ENCODE measurements around the gene TRPC1.

Gene TRPC1

GRCh38 chr3:142844339-142844977, 120.6 kb downstream of the TRPC1 start:
- peak; percentile 56 for DNase-seq

DNA sequence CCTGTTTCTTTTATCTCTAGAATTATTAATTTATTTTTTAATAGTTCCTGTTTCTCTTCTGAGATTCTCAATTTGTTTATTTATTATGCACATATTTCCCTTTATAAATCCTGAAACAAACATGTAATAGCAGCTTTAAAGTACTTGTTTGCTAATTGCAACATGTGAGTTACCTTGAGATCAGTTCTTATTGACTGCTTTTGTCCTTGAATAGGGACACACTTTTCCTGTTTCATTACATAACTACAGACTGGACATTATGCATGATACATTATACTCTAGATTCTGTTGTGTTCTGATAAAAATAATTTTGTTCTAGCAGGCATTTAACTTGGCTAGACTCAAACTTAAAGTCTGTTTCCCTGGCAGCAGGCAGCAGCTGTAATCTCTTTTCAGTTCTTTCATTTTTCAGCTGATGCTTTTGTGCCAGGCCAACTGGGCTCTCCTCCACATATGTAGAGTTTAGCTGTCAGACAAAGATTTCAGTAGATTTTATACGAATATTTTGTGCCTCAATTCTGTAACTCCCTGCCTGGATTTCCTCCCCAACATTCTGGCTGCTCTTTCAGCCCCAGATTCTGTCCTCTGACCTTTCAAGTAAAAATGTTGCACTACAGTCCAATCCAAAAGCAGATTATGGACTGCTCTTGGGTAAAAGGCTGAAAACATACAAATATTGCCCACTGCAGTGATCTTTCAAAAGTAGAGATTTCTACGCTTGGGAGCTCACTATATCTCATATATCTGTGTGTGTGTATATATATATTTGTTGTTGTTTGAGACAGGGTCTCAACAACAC, 123.1 kb downstream of the TRPC1 start:
- no peak for DNase-seq

- DNase-seq = no peak
Observed at GRCh38 chr3:142849148-142849547, 125.3 kb downstream of the TRPC1 start.

DNA sequence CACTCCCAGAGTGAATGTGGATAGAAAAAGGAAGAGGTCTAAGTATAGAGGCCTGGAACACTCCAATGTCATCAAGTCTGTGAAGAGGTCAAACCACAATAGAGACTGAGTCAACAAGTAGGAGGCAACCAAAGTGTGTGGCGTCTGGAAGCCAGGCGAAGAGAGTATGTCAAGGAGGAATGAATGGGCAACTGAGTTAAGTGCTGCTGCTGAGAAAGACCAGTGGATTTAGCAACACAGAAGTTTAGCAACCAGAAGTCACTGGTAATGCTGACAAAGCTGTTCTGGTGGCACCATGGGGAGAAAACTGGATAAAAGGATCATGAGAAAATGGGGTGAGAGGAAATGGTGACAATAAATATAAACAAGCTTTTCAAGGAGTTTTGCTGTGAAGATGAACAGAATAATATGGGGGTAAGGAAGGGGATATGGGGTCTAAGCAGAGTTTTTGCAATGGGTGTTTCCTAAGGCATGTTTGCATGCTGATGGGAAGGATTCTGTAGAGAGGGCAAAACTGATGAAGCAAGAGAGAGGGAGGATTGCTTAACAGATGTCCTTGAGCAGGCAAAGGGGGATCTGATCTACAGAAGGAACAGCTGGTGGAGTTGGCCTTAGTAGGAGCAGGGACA, 126.7 kb downstream of the TRPC1 start:
- DNase-seq = peak; percentile 86

GRCh38 chr3:142852009-142852408, 128.2 kb downstream of the TRPC1 start:
- no peak for DNase-seq

DNA sequence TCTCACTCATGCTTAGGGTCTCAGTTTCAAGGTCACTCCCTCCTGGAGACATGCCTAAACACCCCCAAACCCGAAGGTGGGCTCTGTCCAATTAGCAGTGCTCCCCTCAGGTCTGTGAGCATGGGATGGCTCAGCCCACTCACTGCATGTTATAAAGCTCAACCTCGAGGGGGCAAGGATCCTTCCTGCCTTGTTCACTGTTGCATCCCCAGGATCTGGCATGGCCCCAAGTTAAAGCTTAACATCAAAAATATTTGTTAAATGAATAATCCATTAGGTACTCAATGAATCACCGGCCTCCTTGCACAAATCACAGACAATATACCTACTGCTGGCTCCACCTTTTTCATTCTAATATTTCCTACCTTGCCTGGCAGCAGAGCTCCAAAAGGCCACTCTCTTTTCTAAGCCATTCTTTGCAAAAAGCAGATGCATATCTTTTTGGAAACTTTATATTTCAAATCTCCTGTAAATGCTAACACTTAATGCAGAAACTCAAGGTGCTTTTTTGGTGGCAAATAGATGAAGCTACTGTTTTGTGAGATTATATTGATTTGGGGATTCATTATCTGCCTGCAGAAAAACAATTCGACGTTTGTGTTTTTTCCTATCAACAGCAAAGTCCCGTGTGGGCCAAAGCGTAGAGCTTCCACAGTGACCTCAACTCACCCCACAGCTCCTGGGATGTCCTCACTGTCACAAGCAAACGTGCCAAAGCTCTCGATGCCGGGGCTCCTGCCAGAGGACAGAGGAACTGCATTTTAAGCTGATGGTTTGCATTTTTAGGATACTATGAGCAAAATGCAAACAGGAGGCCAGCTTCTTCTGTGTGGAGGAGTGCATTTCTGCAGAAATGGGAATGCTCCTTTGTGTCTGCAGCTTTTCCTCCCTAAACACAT, 129.7 kb downstream of the TRPC1 start:
- DNase-seq = peak; percentile 71

- no peak for DNase-seq
Observed at GRCh38 chr3:142857056-142857455, 133.2 kb downstream of the TRPC1 start.
